Testis (tissue), 3 donors: ENCODE results near the gene GALNT11. TPM values are rescaled to one million over a fixed set of nuclear protein-coding genes. Genes with fewer than 3 reads are reported as not detected.
"Not testable (repeated sequence)": the region's sequence is repeated elsewhere in the genome, so short reads cannot be mapped to it uniquely, and the experiment has no call there.

ENCODE experiments used
- DNase-seq: peaks from one replicate; pipeline ENCODE4 v3.0.0-alpha.2; 2019
- H3K27ac ChIP-seq, 2 donors: fragments of 200-600 bp; sonication (generic); one replicate each; pipeline ENCODE4 v1.5.1; 2019
- H3K27me3 ChIP-seq: fragments of 200-600 bp; sonication (generic); one replicate; pipeline ENCODE4 v1.5.1; 2019
- H3K36me3 ChIP-seq: fragments of 200-600 bp; sonication (generic); one replicate; pipeline ENCODE4 v1.5.1; 2017; ENCODE audit warnings: low read depth; ENCODE audit errors: missing control alignments
- H3K4me1 ChIP-seq: fragments of 200-600 bp; sonication (generic); one replicate; pipeline ENCODE4 v1.5.1; 2019
- H3K4me3 ChIP-seq, 2 donors: fragments of 200-600 bp; sonication (generic); one replicate each; pipeline ENCODE4 v1.5.1; 2017 to 2019
- H3K9me3 ChIP-seq: fragments of 200-600 bp; sonication (generic); one replicate; pipeline ENCODE4 v1.5.1; 2017
- CTCF ChIP-seq, 3 experiments: fragments of 450-650 bp in 2 of 3; fragments of 200-600 bp in 1 of 3; sonication (generic) in 1 of 3; IDR thresholded peaks; one replicate each; pipeline ENCODE4 v1.5.1; 2016 to 2019; ENCODE audit warnings: antibody characterized with exemption in 3 of 3, mild to moderate bottlenecking in 2 of 3, moderate library complexity in 1 of 3
- POLR2A ChIP-seq: fragments of 450-650 bp; IDR thresholded peaks from one replicate; pipeline ENCODE4 v1.6.1; 2017; ENCODE audit warnings: antibody characterized with exemption, mild to moderate bottlenecking, moderate library complexity
- WGBS, 2 donors: methylation state at CpG; one replicate each; pipeline ENCODE4 v1.1.5; 2018; 5-methylcytosine and 5-hydroxymethylcytosine counted together
- intact Hi-C: fragments of 100-400 bp; cut with DNase I; formaldehyde crosslinking; loops from one replicate; pipeline ENCODE4 v1.15.1; 2023; ENCODE audit warnings: low total_unique reads
- polyA plus RNA-seq: library from polyadenylated mRNA; stranded (reverse); fragments of 350-450 nt; fragmentation: Illumina TruSeq; extraction: RNeasy Lipid Tissue Mini Kit (QIAGEN cat#74804); gene quantifications from one replicate; pipeline ENCODE4 v1.2.3, GENCODE V29; 2014; ENCODE audit warnings: low read depth, low replicate concordance; ENCODE audit not compliant: insufficient read depth
- total RNA-seq, 2 donors: library from RNA; depleted of rRNA; stranded (reverse); fragments of >200 nt; gene quantifications; one replicate each; pipeline ENCODE4 v1.2.3, GENCODE V29; 2016

The GALNT11 gene
- total and polyA plus RNA-seq, 3 donors from 2014 or later, result 23.4 to 38.8 (median 36.2) TPM

GRCh38 chr7:152072421-152072820 is 46.9 kb downstream of the GALNT11 start:
- Histone ChIP-seq H3K9me3 (no peaks in the 10 kb centered on the region), H3K4me1 (peaks cover 5% of the 10 kb centered on the region), H3K36me3 (no peaks in the 10 kb centered on the region), H3K27me3 (no peaks in the 10 kb centered on the region), H3K27ac (no peak overlapping the region), H3K4me3 (no peak overlapping the region)
- intact Hi-C loops, result no loop called here
- DNase-seq, result no peak
- 64 to 73% methylated on average over 4 of the region's 4 CpGs for WGBS, 2 donors
- TF ChIP-seq POLR2A (no peak), CTCF (IDR thresholded peaks at IDR 0.05) (no peak)

- Histone ChIP-seq H3K27ac (no peak overlapping the region), H3K36me3 (no peaks in the 10 kb centered on the region), H3K4me3 (no peak overlapping the region), H3K27me3 (no peaks in the 10 kb centered on the region), H3K4me1 (peaks cover 5% of the 10 kb centered on the region), H3K9me3 (no peaks in the 10 kb centered on the region)
- DNase-seq, result no peak
- TF ChIP-seq POLR2A, result no peak
- TF ChIP-seq CTCF (IDR thresholded peaks at IDR 0.05), result no peak
- intact Hi-C loops, result no loop called here
- 91 to 97% methylated on average over 2 of the region's 2 CpGs for WGBS, 2 donors
These were observed 47.9 kb downstream of the GALNT11 start for GRCh38 chr7:152073352-152073751.

- intact Hi-C loops, result no loop called here
- Histone ChIP-seq H3K9me3 (no peaks in the 10 kb centered on the region), H3K27ac (no peak overlapping the region), H3K4me3 (no peak overlapping the region), H3K27me3 (no peaks in the 10 kb centered on the region), H3K36me3 (no peaks in the 10 kb centered on the region), H3K4me1 (peaks cover 5% of the 10 kb centered on the region)
- no peak for DNase-seq
- TF ChIP-seq CTCF (IDR thresholded peaks at IDR 0.05), result no peak
- no peak for TF ChIP-seq POLR2A
- WGBS, 2 donors, result 68 to 74% methylated on average over 2 of the region's 2 CpGs
These were observed 49.2 kb downstream of the GALNT11 start for GRCh38 chr7:152074673-152075072.

GRCh38 chr7:152075379-152075778 is 49.9 kb downstream of the GALNT11 start:
- H3K36me3 ChIP-seq, H3K27me3 ChIP-seq, H3K9me3 ChIP-seq, H3K4me1 ChIP-seq, intact Hi-C loops, DNase-seq, H3K4me3 ChIP-seq, H3K27ac ChIP-seq: not testable (repeated sequence)
- WGBS, 2 donors, result 93 to 95% methylated on average over 13 to 14 of the region's 14 CpGs

DNA sequence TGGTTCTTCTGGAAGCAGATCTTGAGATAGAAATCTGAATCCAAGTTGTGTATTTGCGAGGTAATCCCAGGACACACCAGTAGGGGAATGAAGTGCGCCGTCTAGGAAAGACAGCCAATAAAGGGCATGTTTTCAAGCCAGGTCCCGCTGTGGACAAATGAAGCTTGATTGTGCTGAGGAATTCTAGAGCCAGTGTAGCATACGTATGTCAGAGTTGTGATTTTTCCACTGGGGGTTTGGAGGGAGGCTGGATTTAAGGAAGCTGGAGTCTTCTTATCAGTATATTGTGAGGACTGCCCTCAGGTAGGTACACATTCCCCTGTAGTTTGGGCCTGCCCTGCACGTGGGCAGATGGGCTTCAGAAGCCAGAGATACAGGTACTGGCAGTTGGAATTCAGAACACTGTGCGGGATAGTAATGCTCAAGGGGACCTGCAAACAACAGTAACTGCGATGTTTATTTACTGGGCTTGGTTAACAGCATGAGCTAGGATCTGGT is 50.9 kb downstream of the GALNT11 start:
- WGBS, 2 donors, result 73 to 76% methylated on average over 8 of the region's 8 CpGs
- intact Hi-C loops, result no loop called here
- H3K4me1 ChIP-seq, result peaks cover 5% of the 10 kb centered on the region
- no peaks in the 10 kb centered on the region for H3K36me3 ChIP-seq
- DNase-seq, result peak; percentile 49
- H3K27me3 ChIP-seq, result no peaks in the 10 kb centered on the region
- H3K4me3 ChIP-seq, result no peak overlapping the region
- H3K27ac ChIP-seq, result no peak overlapping the region
- no peaks in the 10 kb centered on the region for H3K9me3 ChIP-seq
- TF ChIP-seq POLR2A (no peak), CTCF (IDR thresholded peaks at IDR 0.05) (peak in 2 of 3 experiments; percentile 31 to 48)
